Tibial nerve (tissue), 4 donors: ENCODE results near the gene CTAG1B. TPM values are rescaled to one million over a fixed set of nuclear protein-coding genes. Genes with fewer than 3 reads are reported as not detected.
"Not testable (repeated sequence)": the region's sequence is repeated elsewhere in the genome, so short reads cannot be mapped to it uniquely, and the experiment has no call there.

Source experiments
- DNase-seq, 2 donors: peaks; one replicate each; pipeline ENCODE4 v3.0.0-alpha.2; 2019; ENCODE audit warnings: low spot score in 2 of 2
- H3K27ac ChIP-seq, 4 donors: fragments of 200-600 bp; sonication (generic) in 3 of 4; one replicate each; pipeline ENCODE4 v1.5.1; 2017 to 2019; ENCODE audit warnings: mild to moderate bottlenecking in 1 of 4
- H3K27me3 ChIP-seq, 2 donors: fragments of 200-600 bp; sonication (generic) in 1 of 2; one replicate each; pipeline versions ENCODE4 v1.5.1 to v1.6.0; 2017 to 2019
- H3K36me3 ChIP-seq, 3 donors: fragments of 200-600 bp; sonication (generic); one replicate each; pipeline ENCODE4 v1.5.1; 2018 to 2019
- H3K4me1 ChIP-seq, 4 donors: fragments of 200-600 bp; sonication (generic) in 3 of 4; one replicate each; pipeline ENCODE4 v1.5.1; 2017 to 2019
- H3K4me3 ChIP-seq, 4 donors: fragments of 200-600 bp; sonication (generic) in 3 of 4; one replicate each; pipeline ENCODE4 v1.5.1; 2017 to 2019; ENCODE audit warnings: mild to moderate bottlenecking in 1 of 4, moderate library complexity in 1 of 4
- H3K9me3 ChIP-seq, 4 donors: fragments of 200-600 bp; sonication (generic) in 3 of 4; one replicate each; pipeline ENCODE4 v1.5.1; 2017 to 2019
- CTCF ChIP-seq, 5 experiments: fragments of 200-600 bp in 3 of 5; fragments of 450-650 bp in 2 of 5; sonication (generic) in 3 of 5; IDR thresholded peaks; one replicate each; pipeline ENCODE4 v1.5.1; 2016 to 2019; ENCODE audit warnings: antibody characterized with exemption in 5 of 5, mild to moderate bottlenecking in 3 of 5, moderate library complexity in 2 of 5
- EP300 ChIP-seq, 2 donors: sonication (generic); formaldehyde crosslinking; IDR thresholded peaks; one replicate each; pipeline ENCODE4 v1.6.1; 2017; ENCODE audit warnings: antibody characterized with exemption in 2 of 2, mild to moderate bottlenecking in 1 of 2
- POLR2A ChIP-seq, 2 donors: fragments of 450-650 bp; IDR thresholded peaks; one replicate each; pipeline ENCODE4 v1.6.1; 2017; ENCODE audit warnings: antibody characterized with exemption in 2 of 2, mild to moderate bottlenecking in 2 of 2, moderate library complexity in 2 of 2
- WGBS, 2 donors: methylation state at CpG; one replicate each; pipeline ENCODE4 v1.1.5; 2018; 5-methylcytosine and 5-hydroxymethylcytosine counted together
- total RNA-seq, 4 donors: library from RNA; depleted of rRNA; stranded (reverse); fragments of >200 nt; gene quantifications; one replicate each; pipeline ENCODE4 v1.1.0, GENCODE V29; 2016

The CTAG1B gene
- total RNA-seq, result not detected

GRCh38 chrX:154619182-154619581, at the start of gene CTAG1B:
Gene CTAG1B, minus strand, starts transcription at chrX:154619282. Its CDS starts 64 bp downstream, at chrX:154619218.
- not testable (repeated sequence) for DNase-seq, H3K27me3 ChIP-seq, H3K27ac ChIP-seq, H3K36me3 ChIP-seq, H3K4me1 ChIP-seq, H3K9me3 ChIP-seq, H3K4me3 ChIP-seq
- no CpG with 5 or more reads among the region's 28 CpGs for WGBS, 2 donors

- Histone ChIP-seq H3K27me3 (no peaks in the 10 kb centered on the region), H3K36me3 (no peaks in the 10 kb centered on the region), H3K9me3 (no peaks in the 10 kb centered on the region), H3K27ac (no peak overlapping the region), H3K4me1 (no peaks in the 10 kb centered on the region), H3K4me3 (no peak overlapping the region)
- 75 to 81% methylated on average over 7 of the region's 7 CpGs for WGBS, 2 donors
- no peak for DNase-seq
- TF ChIP-seq CTCF (IDR thresholded peaks at IDR 0.05), result no peak
- TF ChIP-seq EP300 (IDR thresholded peaks at IDR 0.05), result no peak
- TF ChIP-seq POLR2A (IDR thresholded peaks at IDR 0.05), result no peak
Measured at GRCh38 chrX:154661899-154662298, 42.8 kb upstream of the CTAG1B start.

- Histone ChIP-seq H3K36me3 (no peaks in the 10 kb centered on the region), H3K4me3 (no peak overlapping the region), H3K27ac (no peak overlapping the region), H3K27me3 (no peaks in the 10 kb centered on the region), H3K4me1 (no peaks in the 10 kb centered on the region), H3K9me3 (no peaks in the 10 kb centered on the region)
- TF ChIP-seq POLR2A (IDR thresholded peaks at IDR 0.05), result no peak
- 74 to 77% methylated on average over 4 of the region's 4 CpGs for WGBS, 2 donors
- DNase-seq, result no peak
Measured at GRCh38 chrX:154661170-154661569, 42.1 kb upstream of the CTAG1B start.

GRCh38 chrX:154660541-154660940, 41.5 kb upstream of the CTAG1B start:
- no peaks in the 10 kb centered on the region for H3K9me3 ChIP-seq
- H3K27ac ChIP-seq, result no peak overlapping the region
- no peak overlapping the region for H3K4me3 ChIP-seq
- H3K36me3 ChIP-seq, result no peaks in the 10 kb centered on the region
- H3K27me3 ChIP-seq, result no peaks in the 10 kb centered on the region
- WGBS, 2 donors, result 75 to 77% methylated on average over 6 of the region's 6 CpGs
- TF ChIP-seq POLR2A (IDR thresholded peaks at IDR 0.05), result no peak
- TF ChIP-seq CTCF (IDR thresholded peaks at IDR 0.05), result no peak
- no peak for TF ChIP-seq EP300 (IDR thresholded peaks at IDR 0.05)
- DNase-seq, result no peak
- no peaks in the 10 kb centered on the region for H3K4me1 ChIP-seq

GRCh38 chrX:154658957-154659356, 39.9 kb upstream of the CTAG1B start:
- Histone ChIP-seq H3K27me3 (no peaks in the 10 kb centered on the region), H3K9me3 (no peaks in the 10 kb centered on the region), H3K27ac (no peak overlapping the region), H3K4me3 (no peak overlapping the region), H3K4me1 (no peaks in the 10 kb centered on the region), H3K36me3 (no peaks in the 10 kb centered on the region)
- TF ChIP-seq CTCF (IDR thresholded peaks at IDR 0.05) (no peak), POLR2A (IDR thresholded peaks at IDR 0.05) (no peak), EP300 (IDR thresholded peaks at IDR 0.05) (no peak)
- 90 to 93% methylated on average over 11 of the region's 11 CpGs for WGBS, 2 donors
- no peak for DNase-seq

- no peak for TF ChIP-seq POLR2A (IDR thresholded peaks at IDR 0.05)
- H3K9me3 ChIP-seq, result no peaks in the 10 kb centered on the region
- no peak overlapping the region for H3K4me3 ChIP-seq
- H3K27me3 ChIP-seq, result no peaks in the 10 kb centered on the region
- WGBS, 2 donors, result 86% methylated on average over 12 of the region's 12 CpGs; no CpG with 5 or more reads in 1 of the 2 donors
- no peak for DNase-seq
- H3K27ac ChIP-seq, result no peak overlapping the region
- H3K36me3 ChIP-seq, result no peaks in the 10 kb centered on the region
- no peaks in the 10 kb centered on the region for H3K4me1 ChIP-seq
Measured at GRCh38 chrX:154658187-154658586, 39.1 kb upstream of the CTAG1B start.

- Histone ChIP-seq H3K4me3 (no peak overlapping the region), H3K27ac (no peak overlapping the region), H3K4me1 (no peaks in the 10 kb centered on the region), H3K9me3 (no peaks in the 10 kb centered on the region), H3K27me3 (no peaks in the 10 kb centered on the region), H3K36me3 (no peaks in the 10 kb centered on the region)
- DNase-seq, result no peak
- WGBS, 2 donors, result 88% methylated on average over 12 to 15 of the region's 15 CpGs
- no peak for TF ChIP-seq EP300 (IDR thresholded peaks at IDR 0.05)
- no peak for TF ChIP-seq POLR2A (IDR thresholded peaks at IDR 0.05)
Measured at GRCh38 chrX:154657226-154657805, 38.2 kb upstream of the CTAG1B start.
